ENCODE results near the gene CFDP1.
"Not testable (repeated sequence)": the region's sequence is repeated elsewhere in the genome, so short reads cannot be mapped to it uniquely, and the experiment has no call there.

Gene CFDP1

DNA sequence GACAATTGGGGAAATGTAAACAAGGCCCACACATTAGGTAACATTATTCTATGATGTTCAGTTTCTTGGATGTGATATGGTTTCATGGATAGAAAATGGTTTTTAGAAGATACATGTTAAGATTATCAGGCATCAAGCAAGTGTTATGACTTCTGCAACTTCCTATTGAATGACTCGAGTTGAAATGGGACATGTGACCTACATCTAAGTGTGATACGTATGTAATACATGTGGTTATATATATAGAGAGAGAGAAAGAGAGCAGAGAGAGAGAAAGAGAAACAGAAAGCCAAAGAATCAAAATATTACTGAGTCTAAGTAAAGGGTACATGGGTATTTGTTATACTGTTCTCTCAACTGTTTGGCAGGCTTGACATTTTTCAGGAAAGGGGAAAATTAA is 29.5 kb upstream of the CFDP1 start:
- no peak for DNase-seq
- intact Hi-C loops (cut with DNase I): loop anchor here (10.0 kb wide), 2 partner anchors 162 to 302 kb away; partner anchors contain the start of gene ADAT1

DNA sequence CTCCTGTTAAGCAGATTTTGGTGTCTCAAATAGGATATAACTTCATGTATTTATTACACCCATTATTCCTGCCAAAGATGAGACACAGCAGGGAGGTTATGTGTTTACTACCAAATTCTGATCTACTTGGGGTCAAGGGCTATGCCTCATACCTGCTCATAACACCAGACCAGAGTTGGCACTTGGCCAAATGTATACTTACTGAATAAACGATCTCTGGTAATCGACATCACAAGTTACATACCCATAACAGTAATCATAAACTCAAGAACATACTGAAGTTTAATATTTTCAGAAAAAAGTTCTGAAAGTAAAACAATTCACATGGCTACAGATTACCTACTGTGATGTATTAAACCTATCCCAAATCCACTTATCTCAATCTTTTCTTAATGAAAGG is 28.3 kb upstream of the CFDP1 start:
- DNase-seq: no peak
- intact Hi-C loops (cut with DNase I): loop anchor here (10.0 kb wide), 2 partner anchors 163 to 303 kb away; partner anchors contain the start of gene ADAT1

DNA sequence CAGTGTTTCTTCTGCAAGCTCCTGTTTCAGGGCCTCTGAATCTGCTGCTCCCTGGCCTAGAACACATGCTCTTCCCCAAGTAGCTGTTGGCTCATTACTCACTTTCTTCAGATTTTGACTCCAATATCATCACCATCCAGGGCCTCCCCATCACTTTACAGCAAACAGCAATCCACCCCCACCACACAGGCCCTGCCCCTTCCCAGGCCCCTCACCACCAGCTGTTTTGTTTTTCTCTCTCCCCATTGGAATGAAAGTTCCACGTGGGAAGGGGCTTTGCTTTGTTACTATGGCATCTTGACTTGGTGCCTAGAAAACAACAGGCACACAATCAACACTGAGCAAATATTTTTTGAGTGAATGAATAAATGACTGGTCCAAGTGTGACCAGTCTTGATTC is 27.1 kb upstream of the CFDP1 start:
- intact Hi-C loops (cut with DNase I): loop anchor here (10.0 kb wide), 2 partner anchors 164 to 304 kb away; partner anchors contain the start of gene ADAT1
- peak in 2 of 42 donors; percentile 3 to 28 for DNase-seq

DNA sequence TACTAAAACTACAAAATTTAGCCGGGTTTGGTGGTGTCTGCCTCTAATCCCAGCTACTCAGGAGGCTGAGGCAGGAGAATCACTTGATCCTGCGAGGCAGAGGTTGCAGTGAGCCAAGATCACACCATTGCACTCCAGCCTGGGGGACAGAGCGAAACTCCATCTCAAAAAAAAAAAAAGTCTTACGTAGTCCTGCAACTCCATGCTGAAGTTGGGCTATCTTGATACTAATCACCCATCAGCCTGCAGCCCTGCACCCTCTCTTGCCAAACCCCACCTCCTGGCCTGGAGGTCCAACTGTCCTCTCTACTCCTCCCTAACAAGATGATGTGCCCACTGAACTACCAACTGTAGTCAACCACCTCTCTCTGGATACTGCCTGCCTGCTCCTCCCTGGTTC is 26.4 kb upstream of the CFDP1 start:
- peak in 3 of 42 donors; percentile 7 to 16 (median 10) for DNase-seq
- intact Hi-C loops (cut with DNase I): loop anchor here (10.0 kb wide), 2 partner anchors 165 to 305 kb away; partner anchors contain the start of gene ADAT1

DNA sequence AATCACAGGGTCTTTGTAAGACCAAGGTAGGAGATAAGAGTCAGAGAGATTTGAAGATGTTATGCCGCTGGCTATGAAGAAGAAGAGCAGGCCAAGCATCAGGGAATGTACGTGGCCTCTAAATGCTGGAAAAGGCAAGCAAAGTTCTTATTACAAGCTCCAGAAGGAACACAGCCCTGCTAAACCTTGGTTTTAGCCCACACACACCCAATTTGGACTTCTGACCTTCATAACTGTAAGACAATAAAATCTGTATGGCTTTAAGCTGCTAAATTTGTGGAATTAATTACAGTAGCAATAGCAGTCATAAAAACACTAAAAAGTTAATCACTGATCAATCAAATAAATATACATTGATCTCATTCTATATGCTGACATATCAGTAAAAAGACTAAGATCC is 25.1 kb upstream of the CFDP1 start:
- intact Hi-C loops (cut with DNase I): no loop called here
- DNase-seq: no peak

DNA sequence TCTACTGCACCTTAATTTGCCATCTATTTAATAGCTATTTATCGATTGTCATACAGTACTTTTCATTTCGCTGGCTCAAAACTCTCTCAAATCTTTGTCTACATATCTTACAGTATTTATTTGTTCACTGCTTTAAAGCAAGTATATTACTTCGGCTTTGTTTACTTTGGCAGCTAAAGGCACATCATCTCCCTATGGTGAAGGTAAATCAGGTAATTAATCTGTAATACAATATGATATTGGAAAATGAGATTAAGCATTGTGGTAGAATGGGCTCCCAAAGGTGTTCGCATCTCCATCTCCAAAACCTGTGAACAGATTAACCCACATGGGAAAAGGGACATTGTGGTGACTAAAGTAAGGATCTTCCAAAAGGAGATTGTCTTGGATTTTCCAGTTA is 24.7 kb upstream of the CFDP1 start:
- intact Hi-C loops (cut with DNase I): no loop called here
- no peak for DNase-seq

DNA sequence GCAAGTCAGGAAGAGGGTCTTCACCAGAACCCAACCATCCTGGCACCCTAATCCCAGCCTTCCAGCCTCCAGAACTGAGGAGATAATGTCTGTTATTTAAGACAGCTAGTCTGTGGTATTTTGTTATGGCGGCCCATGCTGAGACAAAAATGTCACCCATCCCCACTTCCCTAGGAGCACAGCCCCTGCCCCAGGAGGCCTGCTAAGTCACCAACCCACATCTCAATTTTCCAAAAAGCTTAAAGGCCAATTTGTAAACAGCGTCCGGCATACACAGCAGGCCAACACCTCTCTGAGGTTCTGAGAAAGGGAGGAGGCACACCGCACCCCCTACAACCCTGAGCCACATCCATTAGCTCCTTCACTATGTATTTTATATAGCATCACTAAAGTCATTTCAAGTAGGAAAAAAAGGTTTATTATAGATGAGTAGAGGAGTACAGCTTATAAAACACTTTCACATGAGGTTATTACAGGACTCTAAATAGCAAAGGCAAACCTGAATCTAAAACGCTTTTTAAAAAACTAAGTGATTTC is 24.2 kb upstream of the CFDP1 start:
- peak in 1 of 42 donors; percentile 14 for DNase-seq

DNA sequence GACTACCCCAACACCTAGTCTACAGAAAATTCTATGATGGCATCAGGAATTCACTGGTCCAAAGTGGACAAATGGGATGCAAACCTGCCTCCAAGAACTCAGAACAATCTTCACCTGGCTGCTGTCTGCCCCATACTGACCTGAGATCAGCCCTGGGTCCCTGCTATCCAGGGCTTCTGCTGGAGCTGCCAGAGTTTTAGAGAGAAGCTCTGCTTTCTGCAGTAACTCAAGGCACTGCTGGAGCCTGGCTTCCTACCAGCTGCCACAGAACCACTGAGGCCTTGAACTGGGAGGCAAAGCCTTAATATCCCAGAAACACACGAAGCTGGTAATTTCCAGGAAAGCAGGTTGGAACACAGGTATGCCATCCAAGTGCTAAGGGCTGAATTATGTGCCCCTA is 23.7 kb upstream of the CFDP1 start:
- intact Hi-C loops (cut with DNase I): no loop called here
- DNase-seq: peak in 1 of 42 donors; percentile 25

More for the DNA sequence above, 24.2 kb upstream of the CFDP1 start:
- intact Hi-C loops (cut with DNase I): no loop called here

DNA sequence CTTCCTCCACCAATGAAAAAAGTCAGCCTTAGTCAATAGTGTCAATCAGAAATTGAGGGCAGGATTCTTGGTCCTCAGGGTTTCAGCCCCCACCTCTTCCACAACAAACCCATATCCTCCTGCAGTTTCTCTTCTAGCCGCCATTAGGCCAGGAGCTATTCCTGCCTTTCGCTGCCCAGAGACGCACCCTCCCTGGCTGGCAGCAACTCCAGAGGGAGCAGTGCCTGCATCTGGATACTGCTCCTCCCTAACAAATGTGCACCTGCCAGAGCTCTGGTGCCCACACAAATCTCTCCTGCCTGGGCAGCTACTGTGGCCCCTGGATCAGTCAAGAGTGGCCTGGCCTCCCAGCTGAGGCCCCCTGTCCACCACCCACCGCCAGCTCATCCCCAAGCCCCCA is 23.2 kb upstream of the CFDP1 start:
- DNase-seq: peak in 1 of 42 donors; percentile 19
- intact Hi-C loops (cut with DNase I): not testable (repeated sequence)

DNA sequence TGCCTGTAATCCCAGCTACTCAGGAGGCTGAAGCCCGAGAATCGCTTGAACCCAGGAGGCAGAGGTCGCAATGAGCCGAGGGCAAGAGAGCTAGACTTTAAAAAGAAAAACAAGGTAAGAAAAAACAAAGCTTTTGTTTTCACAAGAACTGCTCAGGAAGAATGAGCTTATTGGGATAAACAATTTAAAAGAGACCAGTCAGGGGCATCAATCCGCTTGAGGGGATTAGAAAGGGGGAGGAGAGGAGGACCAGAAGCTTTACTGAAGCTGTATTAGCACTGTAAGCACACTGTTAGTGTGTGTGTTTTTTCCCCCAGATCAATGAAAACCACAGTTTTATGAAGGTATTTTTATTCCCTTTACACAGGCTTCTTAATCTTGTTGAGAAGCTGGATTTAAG is 22.4 kb upstream of the CFDP1 start:
- no peak for DNase-seq
- intact Hi-C loops (cut with DNase I): no loop called here

DNA sequence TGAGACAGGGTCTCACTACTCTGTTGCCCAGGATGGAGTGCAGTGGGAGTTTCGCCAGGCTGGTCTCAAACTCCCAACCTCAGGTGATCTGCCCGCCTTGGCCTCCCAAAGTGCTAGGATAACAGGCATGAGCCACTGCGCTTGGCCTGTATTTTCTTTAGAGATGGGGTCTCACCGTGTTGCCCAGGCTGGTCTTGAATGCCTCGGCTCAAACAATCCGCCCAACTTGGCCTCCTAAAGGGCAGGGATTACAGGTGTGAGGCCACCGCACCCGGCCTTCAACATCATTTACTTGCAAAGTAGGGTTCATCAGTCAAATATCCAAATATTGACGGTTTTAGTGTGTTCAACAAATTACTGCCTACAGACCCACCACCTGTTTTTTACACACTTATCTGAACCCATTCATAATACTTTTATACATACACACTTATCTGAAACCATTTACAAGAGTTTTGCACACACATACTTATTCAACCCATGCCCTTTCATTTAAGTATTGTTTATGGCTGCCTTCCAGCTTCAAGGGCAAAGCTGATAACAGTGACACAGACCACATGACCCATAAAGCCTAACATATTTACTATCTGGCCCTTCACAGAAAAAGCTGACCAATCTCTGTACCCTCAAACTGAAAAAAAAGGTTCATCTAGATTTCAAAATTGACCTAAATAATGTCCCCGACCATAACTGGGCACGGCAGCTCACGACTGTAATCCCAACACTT is 19.3 kb upstream of the CFDP1 start:
- intact Hi-C loops (cut with DNase I): no loop called here
- peak in 1 of 42 donors; percentile 4 for DNase-seq

DNA sequence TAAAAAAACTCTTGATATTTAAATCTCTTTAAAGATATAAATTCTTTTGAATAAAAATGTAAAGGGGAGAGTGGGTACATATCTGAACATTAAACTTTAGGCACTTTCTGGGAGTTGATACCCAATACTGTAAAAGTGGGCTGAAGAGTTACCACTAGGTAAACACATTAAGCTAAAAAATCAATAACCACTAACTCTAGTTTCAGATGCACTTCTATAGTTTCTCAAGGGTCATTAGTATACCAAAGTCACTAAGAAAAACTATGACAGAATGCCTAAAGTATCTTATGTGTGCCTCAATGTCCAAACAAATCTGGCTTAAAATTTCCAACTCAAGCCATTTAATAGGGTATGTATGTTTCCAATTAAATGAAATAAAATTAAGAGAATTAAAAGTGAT is 13.1 kb upstream of the CFDP1 start:
- no peak for DNase-seq

DNA sequence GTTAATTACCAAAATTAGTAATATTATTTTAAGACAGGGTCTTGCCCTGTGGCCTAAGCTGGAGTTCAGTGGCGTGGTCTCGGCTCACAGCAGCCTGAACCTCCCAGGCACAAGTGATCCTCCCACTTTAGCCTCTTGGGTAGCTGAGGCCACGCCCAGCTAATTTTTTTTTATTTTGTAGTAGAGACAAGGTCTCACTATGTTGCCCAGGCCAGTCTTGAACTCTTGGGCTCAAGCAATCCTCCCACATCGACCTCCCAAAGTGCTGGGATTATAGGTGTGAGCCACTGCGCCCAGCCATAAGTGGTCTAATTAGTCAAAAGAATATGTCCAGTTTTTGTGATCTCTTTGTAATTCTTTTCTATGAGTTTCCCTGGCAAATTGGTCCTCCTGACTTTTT is 12.0 kb upstream of the CFDP1 start:
- DNase-seq: no peak
- intact Hi-C loops (cut with DNase I): no loop called here

More for the DNA sequence above, 13.1 kb upstream of the CFDP1 start:
- intact Hi-C loops (cut with DNase I): no loop called here

DNA sequence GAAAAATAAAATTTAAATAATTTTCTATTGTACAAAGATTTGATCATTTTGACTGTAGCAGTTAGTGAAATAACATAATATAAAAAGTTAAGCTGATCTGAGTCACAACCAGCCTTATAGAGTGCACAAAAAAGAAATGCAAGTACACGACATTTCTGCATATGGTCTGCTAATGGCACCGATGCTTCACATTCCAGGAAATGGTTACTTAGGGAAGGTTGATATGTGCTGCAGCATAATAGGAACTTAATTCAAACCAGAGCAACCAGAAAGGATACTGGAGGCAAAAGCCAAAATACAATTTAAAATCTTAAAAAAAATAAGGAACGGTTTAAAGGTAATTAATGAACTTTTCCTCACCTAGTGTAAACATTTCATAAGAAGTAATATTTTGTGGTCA is 10.0 kb upstream of the CFDP1 start:
- intact Hi-C loops (cut with DNase I): no loop called here
- no peak for DNase-seq

DNA sequence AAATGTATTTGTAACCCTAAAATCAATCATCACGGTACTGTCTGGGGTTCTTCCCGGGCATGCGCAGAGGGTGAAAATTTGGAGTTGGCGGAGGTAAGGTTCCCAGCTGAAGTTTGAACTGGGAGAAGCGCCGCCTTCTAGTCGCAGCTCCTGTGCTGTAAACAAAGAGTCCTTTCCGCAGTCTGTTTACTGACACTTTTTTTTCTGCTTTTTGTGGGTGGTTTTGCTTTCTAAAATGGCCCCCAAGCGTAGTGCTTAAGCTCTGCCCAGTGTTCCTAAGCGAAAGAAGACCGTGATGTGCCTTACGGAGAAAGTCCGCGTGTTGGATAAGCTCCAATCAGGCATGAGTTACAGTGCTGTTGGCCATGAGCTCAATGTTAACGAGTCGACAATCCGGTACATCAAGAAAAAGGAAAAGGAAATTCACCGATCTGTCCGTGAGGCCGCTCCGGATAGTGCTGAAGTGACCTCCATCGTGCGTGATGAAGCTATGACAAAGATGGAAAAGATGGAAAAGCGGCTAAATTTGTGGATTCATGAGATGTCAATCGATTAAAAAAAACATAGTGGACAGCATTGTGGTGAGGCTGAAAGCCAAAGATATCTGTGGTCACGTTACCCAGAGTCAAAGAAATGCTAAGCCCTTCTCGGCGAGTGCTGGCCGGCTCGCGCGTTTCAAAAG is 570 bp upstream of the CFDP1 start:
- peak in 29 of 42 donors; percentile 10 to 90 (median 63) for DNase-seq
- intact Hi-C loops (cut with DNase I): loop anchor here (10.0 kb wide), 1 partner anchor 191 kb away; the partner anchor contains the start of gene ADAT1

DNA sequence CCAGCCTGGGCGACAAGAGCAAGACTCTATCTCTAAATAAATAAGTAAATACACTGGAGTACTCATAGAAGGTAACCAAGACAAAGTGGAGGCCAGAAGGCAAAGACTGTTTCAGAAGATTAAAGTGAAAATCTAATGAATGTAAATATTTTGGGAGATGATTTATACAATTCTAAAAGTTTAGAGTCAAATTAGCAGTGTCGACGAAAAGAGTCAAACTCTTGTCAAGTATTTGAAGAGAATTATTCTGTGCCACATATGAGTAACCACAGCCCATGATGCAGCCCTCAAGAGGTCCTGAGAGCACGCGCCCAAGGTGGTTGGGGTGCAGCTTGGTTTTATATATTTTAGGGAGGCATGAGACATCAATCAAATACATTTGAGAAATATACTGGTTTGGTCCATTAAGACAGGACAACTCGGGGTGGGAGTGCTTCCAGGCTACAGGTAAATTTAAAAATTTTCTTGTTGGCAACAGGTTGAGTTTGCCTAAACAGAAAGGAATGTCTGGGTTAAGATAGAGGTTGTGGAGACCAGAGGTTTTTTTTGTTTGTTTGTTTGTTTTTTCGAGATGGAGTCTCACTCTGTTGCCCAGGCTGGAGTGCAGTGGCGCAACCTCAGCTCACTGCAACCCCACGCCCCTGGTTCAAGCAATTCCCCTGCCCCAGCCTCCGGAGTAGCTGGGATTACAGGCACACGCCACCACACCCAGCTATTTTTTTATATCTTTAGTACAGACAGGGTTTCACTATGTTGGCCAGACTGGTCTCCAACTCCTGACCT is 3.5 kb downstream of the CFDP1 start:
- intact Hi-C loops (cut with DNase I): loop anchor here (10.0 kb wide), 1 partner anchor 195 kb away; the partner anchor contains the start of gene ADAT1
- no peak for DNase-seq

DNA sequence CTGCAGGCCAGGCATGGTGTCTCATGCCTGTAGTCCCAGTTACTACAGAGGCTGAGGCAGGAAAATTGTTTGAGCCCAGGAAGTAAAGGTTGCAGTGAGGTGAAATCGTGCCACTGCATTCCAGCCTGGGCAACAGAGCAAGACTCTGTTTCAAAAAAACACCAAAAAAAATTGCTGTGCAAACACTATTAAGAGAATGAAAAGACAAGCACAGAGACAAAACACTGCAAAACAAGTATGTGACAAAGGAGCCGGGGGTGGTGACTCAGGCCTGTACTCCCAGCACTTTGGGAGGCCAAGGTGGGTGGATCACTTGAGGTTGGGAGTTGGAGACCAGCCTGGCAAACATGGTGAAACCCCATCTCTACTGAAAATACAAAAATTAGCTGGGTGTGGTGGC is 6.8 kb downstream of the CFDP1 start:
- peak in 1 of 42 donors; percentile 19 for DNase-seq
- intact Hi-C loops (cut with DNase I): not testable (repeated sequence)

DNA sequence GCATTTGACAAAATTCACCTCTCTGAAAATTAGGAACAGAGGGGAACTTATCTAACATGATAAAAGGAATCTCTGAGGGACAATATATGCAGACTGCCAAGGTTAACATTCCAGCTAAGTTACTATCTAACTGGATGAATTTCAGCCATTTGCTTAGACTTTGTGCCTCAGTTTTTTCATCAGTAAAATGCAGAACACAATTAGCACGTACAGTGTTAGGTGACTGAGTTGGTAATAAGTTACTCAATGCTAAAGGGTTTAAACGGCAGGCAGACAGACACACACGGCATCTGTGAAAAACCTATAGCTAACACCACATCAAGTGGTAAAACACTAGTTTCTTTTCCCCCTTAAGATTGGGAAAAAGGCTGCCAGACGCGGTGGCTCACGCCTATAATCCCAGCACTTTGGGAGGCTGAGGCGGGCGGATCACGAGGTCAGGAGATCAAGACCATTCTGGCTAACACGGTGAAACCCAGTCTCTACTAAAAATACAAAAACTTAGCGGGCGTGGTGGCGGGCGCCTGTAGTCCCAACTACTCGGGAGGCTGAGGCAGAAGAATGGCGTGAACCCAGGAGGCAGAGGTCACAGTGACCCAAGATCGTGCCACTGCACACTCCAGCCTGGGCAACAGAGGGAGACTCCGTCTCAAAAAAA is 9.1 kb downstream of the CFDP1 start:
- intact Hi-C loops (cut with DNase I); DNase-seq: not testable (repeated sequence)

DNA sequence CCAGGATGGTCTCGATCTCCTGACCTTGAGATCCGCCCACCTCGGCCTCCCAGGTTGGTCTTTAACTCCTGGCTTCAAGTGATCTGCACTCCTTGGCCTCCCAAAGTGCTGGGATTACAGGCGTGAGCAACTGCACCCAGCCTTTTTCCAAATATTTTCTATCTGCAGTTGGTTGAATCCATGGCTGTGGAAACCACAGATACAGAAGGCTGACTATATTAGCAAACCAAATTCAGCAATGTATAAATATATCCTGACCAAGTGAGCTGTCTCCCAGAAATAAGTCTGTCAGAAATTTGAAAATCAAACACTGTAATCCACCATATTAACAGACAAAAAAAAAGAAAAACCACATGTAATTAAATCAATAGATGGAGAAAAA is 9.6 kb downstream of the CFDP1 start:
- intact Hi-C loops (cut with DNase I): no loop called here

More for the DNA sequence above, 9.6 kb downstream of the CFDP1 start:
- no peak for DNase-seq

Measured in head of caudate nucleus (tissue), 42 donors.